ENCODE results near the gene C6orf132. TPM values are rescaled to one million over a fixed set of nuclear protein-coding genes. Genes with fewer than 3 reads are reported as not detected.
A peak's percentile ranks its signal among the peaks of the same experiment; 100 is the strongest.

C6orf132 gene
- total RNA-seq, 1 donor from 2014 or later: 0.26 TPM

- no peak for DNase-seq (ENCODE audit: low read depth, low spot score)
- Mint-ChIP-seq H3K27ac (ENCODE audit: unreplicated experiment) (no peak overlapping the region), H3K4me1 (no peaks in the 10 kb centered on the region), H3K4me3 (no peak overlapping the region), H3K36me3 (ENCODE audit: low read depth) (no peaks in the 10 kb centered on the region), H3K27me3 (ENCODE audit: low read depth) (no peaks in the 10 kb centered on the region), H3K9me3 (no peaks in the 10 kb centered on the region)
- TF ChIP-seq CTCF (conservative IDR thresholded peaks at IDR 0.05): peak; percentile 17
These were observed 46.5 kb downstream of the C6orf132 start for GRCh38 chr6:42095776-42096541.

- H3K36me3 Mint-ChIP-seq (ENCODE audit: low read depth): no peaks in the 10 kb centered on the region
- H3K4me1 Mint-ChIP-seq: no peaks in the 10 kb centered on the region
- H3K4me3 Mint-ChIP-seq: no peak overlapping the region
- H3K9me3 Mint-ChIP-seq: no peaks in the 10 kb centered on the region
- H3K27ac Mint-ChIP-seq (ENCODE audit: unreplicated experiment): no peak overlapping the region
- DNase-seq (ENCODE audit: low read depth, low spot score): no peak
- no peaks in the 10 kb centered on the region for H3K27me3 Mint-ChIP-seq (ENCODE audit: low read depth)
- no peak for TF ChIP-seq CTCF (conservative IDR thresholded peaks at IDR 0.05)
These were observed 47.3 kb downstream of the C6orf132 start for GRCh38 chr6:42095094-42095493.

GRCh38 chr6:42093582-42094329, 48.7 kb downstream of the C6orf132 start:
- no peak for TF ChIP-seq CTCF (conservative IDR thresholded peaks at IDR 0.05)
- H3K4me1 Mint-ChIP-seq: no peaks in the 10 kb centered on the region
- no peak overlapping the region for H3K4me3 Mint-ChIP-seq
- no peaks in the 10 kb centered on the region for H3K27me3 Mint-ChIP-seq (ENCODE audit: low read depth)
- no peaks in the 10 kb centered on the region for H3K9me3 Mint-ChIP-seq
- H3K27ac Mint-ChIP-seq (ENCODE audit: unreplicated experiment): no peak overlapping the region
- no peak for DNase-seq (ENCODE audit: low read depth, low spot score)
- H3K36me3 Mint-ChIP-seq (ENCODE audit: low read depth): no peaks in the 10 kb centered on the region

- DNase-seq (ENCODE audit: low read depth, low spot score): no peak
- no peaks in the 10 kb centered on the region for H3K9me3 Mint-ChIP-seq
- peak overlapping the region; percentile 16 for H3K27ac Mint-ChIP-seq (ENCODE audit: unreplicated experiment)
- H3K36me3 Mint-ChIP-seq (ENCODE audit: low read depth): no peaks in the 10 kb centered on the region
- TF ChIP-seq CTCF (conservative IDR thresholded peaks at IDR 0.05): no peak
- H3K4me3 Mint-ChIP-seq: no peak overlapping the region
- no peaks in the 10 kb centered on the region for H3K4me1 Mint-ChIP-seq
- no peaks in the 10 kb centered on the region for H3K27me3 Mint-ChIP-seq (ENCODE audit: low read depth)
These were observed 50.7 kb downstream of the C6orf132 start for GRCh38 chr6:42091718-42092023.

- Mint-ChIP-seq H3K9me3 (no peaks in the 10 kb centered on the region), H3K36me3 (ENCODE audit: low read depth) (no peaks in the 10 kb centered on the region), H3K27ac (ENCODE audit: unreplicated experiment) (peak overlapping the region; percentile 4), H3K4me1 (no peaks in the 10 kb centered on the region), H3K4me3 (no peak overlapping the region), H3K27me3 (ENCODE audit: low read depth) (no peaks in the 10 kb centered on the region)
- no peak for TF ChIP-seq CTCF (conservative IDR thresholded peaks at IDR 0.05)
- no peak for DNase-seq (ENCODE audit: low read depth, low spot score)
These were observed 51.4 kb downstream of the C6orf132 start for GRCh38 chr6:42090819-42091717.
